Measurements from ENCODE around the gene TMEFF1. TPM values are rescaled to one million over a fixed set of nuclear protein-coding genes. Genes with fewer than 3 reads are reported as not detected.
"Not testable (repeated sequence)": the region's sequence is repeated elsewhere in the genome, so short reads cannot be mapped to it uniquely, and the experiment has no call there.

Gene TMEFF1
- total and polyA plus RNA-seq, 10 of the 15 experiments (the other 5 are each of a cell fraction or from before 2014, with no cell fraction given) = 0.03 to 0.55 (median 0.11) TPM; not detected in 3

DNA sequence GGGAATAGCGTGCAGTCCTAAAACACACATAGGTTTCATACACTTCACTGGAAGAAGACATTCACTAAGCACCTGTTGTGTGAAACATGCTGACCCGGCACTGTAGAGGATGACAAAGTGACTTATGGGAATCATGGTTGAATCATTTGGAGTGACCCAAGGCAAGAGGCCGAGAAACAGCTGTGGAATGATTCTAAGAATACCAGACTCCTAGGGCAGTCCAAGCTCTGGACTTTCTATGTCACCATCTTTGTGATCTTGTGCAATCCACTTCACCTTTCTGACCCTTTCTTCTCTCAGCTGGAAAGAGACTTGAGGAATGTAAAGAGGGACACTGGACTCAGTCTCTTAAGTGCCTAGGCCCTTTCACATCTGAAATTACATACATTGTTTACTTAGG, 32.9 kb upstream of the TMEFF1 start:
- 97% methylated on average over 3 of the region's 3 CpGs for WGBS (ENCODE audit: insufficient coverage, insufficient replicate concordance, low lambda C conversion rate, missing lambda C conversion rate)
- Histone ChIP-seq H3K4me1 (ENCODE audit: control insufficient read depth, insufficient read depth, low read length) (no peaks in the 10 kb centered on the region), H3K4me2 (ENCODE audit: control insufficient read depth, insufficient read depth) (no peak overlapping the region), H3K79me2 (ENCODE audit: control insufficient read depth, insufficient read depth, low read length) (no peaks in the 10 kb centered on the region), H3K27ac (ENCODE audit: control insufficient read depth, insufficient read depth) (no peak overlapping the region), H2AFZ (ENCODE audit: control insufficient read depth, low read depth, low read length) (no peak overlapping the region), H3K4me3 (no peak overlapping the region), H4K20me1 (ENCODE audit: control insufficient read depth, insufficient read depth) (no peaks in the 10 kb centered on the region), H3K9ac (ENCODE audit: control insufficient read depth, insufficient read depth, low read length) (no peak overlapping the region), H3K9me3 (replicated peaks; ENCODE audit: control insufficient read depth, insufficient read depth, low read length) (no peaks in the 10 kb centered on the region), H3K27me3 (replicated peaks in 1 of 2; ENCODE audit: control insufficient read depth in 2 of 2, insufficient read depth in 2 of 2, low read length in 1 of 2) (no peaks in the 10 kb centered on the region), H3K36me3 (ENCODE audit: control insufficient read depth in 2 of 2, insufficient read depth in 2 of 2, low read length in 1 of 2) (no peaks in the 10 kb centered on the region)
- no TSS peak for BruUV-seq (replicated peaks)
- SMC1A ChIA-PET (ENCODE audit: uncharacterized antibody, unreplicated experiment) = no interaction called here
- CTCF ChIA-PET = interaction anchor here (1.2 kb wide), 1 partner anchor 11 kb away, joined by 3 read pairs; no protein-coding TSS in a partner anchor
- ATAC-seq (no peak), FAIRE-seq (no peak), DNase-seq (ENCODE audit: low read depth, low spot score) (no peak)
- intact Hi-C loops (cut with micrococcal nuclease; ENCODE audit: unreplicated experiment) (no loop called here), in situ Hi-C loops (cut with MboI) (no loop called here)
- TF ChIP-seq SMC3 (IDR thresholded peaks at IDR 0.05; ENCODE audit: borderline replicate concordance, low read length) (no peak), CBFB (IDR thresholded peaks at IDR 0.05; ENCODE audit: low read depth) (no peak), SIX5 (IDR thresholded peaks at IDR 0.05; ENCODE audit: low read depth, low read length, severe bottlenecking) (no peak), RUNX3 (IDR thresholded peaks at IDR 0.05; ENCODE audit: low read length) (no peak), FOS (IDR thresholded peaks at IDR 0.05; ENCODE audit: borderline replicate concordance, extremely low read depth, insufficient read length) (no peak), RELA (IDR thresholded peaks at IDR 0.05; ENCODE audit: borderline replicate concordance, partially characterized antibody) (no peak), ZNF207 (IDR thresholded peaks at IDR 0.05; ENCODE audit: borderline replicate concordance) (no peak), BACH1 (IDR thresholded peaks at IDR 0.05; ENCODE audit: borderline replicate concordance) (no peak), RCOR1 (conservative IDR thresholded peaks at IDR 0.05; ENCODE audit: low read depth, low read length) (no peak), HDAC6 (IDR thresholded peaks at IDR 0.05; ENCODE audit: unreplicated experiment) (no peak), BCL11A (IDR thresholded peaks at IDR 0.05; ENCODE audit: low read depth, low read length) (no peak), POLR2AphosphoS2 (IDR thresholded peaks at IDR 0.05; ENCODE audit: low read depth, low read length) (no peak), CREM (IDR thresholded peaks at IDR 0.05; ENCODE audit: low read depth) (no peak)
- TF ChIP-seq, protein P1, sequence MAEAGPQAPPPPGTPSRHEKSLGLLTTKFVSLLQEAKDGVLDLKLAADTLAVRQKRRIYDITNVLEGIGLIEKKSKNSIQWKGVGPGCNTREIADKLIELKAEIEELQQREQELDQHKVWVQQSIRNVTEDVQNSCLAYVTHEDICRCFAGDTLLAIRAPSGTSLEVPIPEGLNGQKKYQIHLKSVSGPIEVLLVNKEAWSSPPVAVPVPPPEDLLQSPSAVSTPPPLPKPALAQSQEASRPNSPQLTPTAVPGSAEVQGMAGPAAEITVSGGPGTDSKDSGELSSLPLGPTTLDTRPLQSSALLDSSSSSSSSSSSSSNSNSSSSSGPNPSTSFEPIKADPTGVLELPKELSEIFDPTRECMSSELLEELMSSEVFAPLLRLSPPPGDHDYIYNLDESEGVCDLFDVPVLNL (IDR thresholded peaks at IDR 0.05; ENCODE audit: low read depth, low read length) = no peak
- POLR2A ChIA-PET = interaction anchor here (0.7 kb wide), 2 partner anchors 79 to 1384 kb away, joined by 4 to 6 read pairs; no protein-coding TSS in a partner anchor
- RAD21 ChIA-PET (ENCODE audit: unreplicated experiment) = no interaction called here

- WGBS (ENCODE audit: insufficient coverage, insufficient replicate concordance, low lambda C conversion rate, missing lambda C conversion rate) = 85% methylated on average over 5 of the region's 5 CpGs
- ChIA-PET SMC1A (ENCODE audit: uncharacterized antibody, unreplicated experiment) (interaction anchor here (0.6 kb wide), 1 partner anchor 1666 kb away, joined by 3 read pairs; no protein-coding TSS in a partner anchor), POLR2A (interaction anchor here (0.7 kb wide), 2 partner anchors 79 to 1385 kb away, joined by 4 to 6 read pairs; no protein-coding TSS in a partner anchor)
- H3K36me3 ChIP-seq (ENCODE audit: control insufficient read depth in 2 of 2, insufficient read depth in 2 of 2, low read length in 1 of 2); H3K4me3 ChIP-seq; H3K4me1 ChIP-seq (ENCODE audit: control insufficient read depth, insufficient read depth, low read length); DNase-seq (ENCODE audit: low read depth, low spot score); intact Hi-C loops (cut with micrococcal nuclease; ENCODE audit: unreplicated experiment); H3K9ac ChIP-seq (ENCODE audit: control insufficient read depth, insufficient read depth, low read length); CTCF ChIA-PET; H3K9me3 ChIP-seq (replicated peaks; ENCODE audit: control insufficient read depth, insufficient read depth, low read length); H2AFZ ChIP-seq (ENCODE audit: control insufficient read depth, low read depth, low read length); H3K27ac ChIP-seq (ENCODE audit: control insufficient read depth, insufficient read depth); FAIRE-seq; H3K27me3 ChIP-seq (replicated peaks in 1 of 2; ENCODE audit: control insufficient read depth in 2 of 2, insufficient read depth in 2 of 2, low read length in 1 of 2); BruUV-seq (replicated peaks); in situ Hi-C loops (cut with MboI); H3K79me2 ChIP-seq (ENCODE audit: control insufficient read depth, insufficient read depth, low read length); RAD21 ChIA-PET (ENCODE audit: unreplicated experiment); H4K20me1 ChIP-seq (ENCODE audit: control insufficient read depth, insufficient read depth); ATAC-seq; H3K4me2 ChIP-seq (ENCODE audit: control insufficient read depth, insufficient read depth): not testable (repeated sequence)
These were observed 32.5 kb upstream of the TMEFF1 start for GRCh38 chr9:100440487-100440886.

Data from GM12878 (cell line).